COLO668 (cell line): ENCODE results near the gene RXRB.
"Not testable (repeated sequence)": the region's sequence is repeated elsewhere in the genome, so short reads cannot be mapped to it uniquely, and the experiment has no call there.

Experiments used
- DNase-seq: peaks from one replicate; lab custom pipeline; 2025; ENCODE audit not compliant: unreplicated experiment; lab: John Stamatoyannopoulos, UW

Gene RXRB

GRCh38 chr6:33164665-33165373, 35.6 kb downstream of the RXRB start:
- DNase-seq, result no peak

GRCh38 chr6:33164176-33164575, 36.3 kb downstream of the RXRB start:
- no peak for DNase-seq

DNA sequence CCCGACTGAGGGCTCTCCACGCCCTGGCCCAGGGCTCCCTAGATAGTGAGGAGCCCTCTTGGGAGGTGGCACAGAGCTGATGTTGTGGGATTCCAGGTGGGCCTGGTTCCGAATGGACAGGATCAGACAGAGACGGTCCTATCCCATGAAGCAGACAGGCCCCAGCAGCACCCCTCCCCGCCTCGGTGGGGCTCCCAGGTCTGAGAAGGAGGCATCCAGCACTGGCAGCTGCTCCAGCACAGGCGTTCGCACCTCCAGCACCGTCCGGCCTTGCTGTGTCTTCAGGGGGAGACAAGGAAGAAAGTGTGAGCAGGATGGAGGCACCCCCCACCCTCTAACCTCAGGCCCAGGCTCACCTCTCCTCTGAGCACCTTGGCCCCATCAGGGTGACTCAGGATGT, 36.9 kb downstream of the RXRB start:
- DNase-seq, result no peak

GRCh38 chr6:33161354-33162331, 38.8 kb downstream of the RXRB start:
- DNase-seq, result peak; percentile 42

DNA sequence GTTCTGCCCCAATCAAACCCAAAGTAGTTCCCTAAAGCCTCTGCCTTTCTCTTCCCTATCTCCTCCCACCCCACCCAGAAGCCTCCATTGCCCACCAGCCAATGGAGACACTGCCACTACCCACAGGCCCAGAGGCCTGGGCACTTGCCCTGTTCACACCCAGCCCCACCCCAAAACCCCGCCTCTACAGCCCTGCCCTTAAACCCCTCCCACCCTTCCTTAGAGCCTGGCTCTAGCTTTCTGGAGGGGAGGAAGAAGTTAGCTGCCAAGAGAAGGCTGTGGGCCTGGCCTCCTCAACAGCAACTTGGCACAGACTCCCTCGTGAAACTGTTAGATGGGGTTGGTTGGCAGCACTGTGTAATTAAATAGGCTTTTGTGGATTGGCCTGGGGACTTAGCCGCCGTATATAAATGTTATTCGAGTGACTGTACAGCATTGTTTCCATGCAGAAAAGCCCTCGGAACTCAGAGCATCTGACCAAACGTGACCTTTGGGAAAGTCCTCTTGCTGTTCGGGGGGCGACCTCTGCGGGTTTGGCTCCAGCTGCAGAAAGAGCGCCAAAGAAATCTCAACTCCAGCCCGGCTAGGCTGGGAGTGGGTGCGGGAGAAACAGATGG, 39.6 kb downstream of the RXRB start:
- no peak for DNase-seq

DNA sequence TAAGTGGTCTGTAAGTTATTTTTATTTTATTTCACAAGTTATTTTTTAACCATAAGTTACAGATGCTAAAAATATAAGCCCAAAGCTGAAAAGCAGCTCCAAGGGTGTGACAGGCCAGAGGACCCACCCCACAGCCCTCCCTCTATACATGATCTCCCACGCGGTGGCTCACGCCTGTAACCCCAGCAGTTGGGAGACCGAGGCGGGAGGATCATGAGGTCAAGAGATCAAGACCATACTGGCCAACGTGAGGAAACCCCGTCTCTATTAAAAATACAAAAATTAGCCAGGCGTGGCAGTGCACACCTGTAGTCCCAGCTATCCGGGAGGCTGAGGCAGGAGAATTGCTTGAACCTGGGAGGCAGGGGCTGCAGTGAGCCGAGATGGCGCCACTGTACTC, 40.4 kb downstream of the RXRB start:
- no peak for DNase-seq

DNA sequence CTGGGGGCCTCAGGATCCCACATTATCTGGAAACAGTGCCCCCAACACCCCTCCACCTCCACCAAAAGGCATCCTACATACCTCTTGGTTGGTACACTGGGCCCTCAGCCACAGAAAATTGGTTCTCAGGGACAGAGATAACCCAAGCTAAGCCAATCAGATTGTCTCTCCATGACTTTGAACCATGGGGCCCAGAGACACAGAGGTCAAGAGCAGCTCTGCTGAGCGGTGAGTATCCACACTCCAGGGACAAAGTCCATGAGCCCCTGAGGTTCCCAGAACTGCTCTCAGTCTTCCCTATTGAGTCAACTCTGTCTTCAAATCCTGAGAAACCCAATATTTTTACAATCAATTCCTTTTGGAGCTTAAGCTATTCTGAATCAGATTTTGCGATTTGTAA, 43.5 kb downstream of the RXRB start:
- DNase-seq, result no peak

GRCh38 chr6:33156561-33156960, 43.9 kb downstream of the RXRB start:
- DNase-seq, result no peak

DNA sequence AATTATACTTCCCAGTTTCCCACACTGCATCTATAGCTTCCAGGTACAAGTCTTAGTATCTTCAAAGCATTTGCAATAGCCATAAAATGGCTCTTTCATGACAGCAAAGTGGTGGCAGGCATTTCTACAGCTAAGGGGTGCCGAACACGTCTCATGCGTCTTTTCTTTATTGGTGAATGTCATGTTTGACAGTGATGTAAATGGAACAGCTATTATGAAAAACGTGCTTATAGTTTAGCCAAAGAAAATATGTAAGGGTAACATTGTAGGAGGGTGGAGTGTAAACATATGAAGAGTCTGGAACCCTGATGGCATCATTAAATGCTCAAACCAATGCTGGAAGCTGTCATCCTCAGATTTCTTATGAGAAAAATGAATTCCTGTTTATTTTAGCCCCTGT, 46.1 kb downstream of the RXRB start:
- DNase-seq, result no peak

GRCh38 chr6:33151050-33151449, 49.4 kb downstream of the RXRB start:
- no peak for DNase-seq

- DNase-seq, result not testable (repeated sequence)
Observed at GRCh38 chr6:33150560-33150959, 49.9 kb downstream of the RXRB start.

DNA sequence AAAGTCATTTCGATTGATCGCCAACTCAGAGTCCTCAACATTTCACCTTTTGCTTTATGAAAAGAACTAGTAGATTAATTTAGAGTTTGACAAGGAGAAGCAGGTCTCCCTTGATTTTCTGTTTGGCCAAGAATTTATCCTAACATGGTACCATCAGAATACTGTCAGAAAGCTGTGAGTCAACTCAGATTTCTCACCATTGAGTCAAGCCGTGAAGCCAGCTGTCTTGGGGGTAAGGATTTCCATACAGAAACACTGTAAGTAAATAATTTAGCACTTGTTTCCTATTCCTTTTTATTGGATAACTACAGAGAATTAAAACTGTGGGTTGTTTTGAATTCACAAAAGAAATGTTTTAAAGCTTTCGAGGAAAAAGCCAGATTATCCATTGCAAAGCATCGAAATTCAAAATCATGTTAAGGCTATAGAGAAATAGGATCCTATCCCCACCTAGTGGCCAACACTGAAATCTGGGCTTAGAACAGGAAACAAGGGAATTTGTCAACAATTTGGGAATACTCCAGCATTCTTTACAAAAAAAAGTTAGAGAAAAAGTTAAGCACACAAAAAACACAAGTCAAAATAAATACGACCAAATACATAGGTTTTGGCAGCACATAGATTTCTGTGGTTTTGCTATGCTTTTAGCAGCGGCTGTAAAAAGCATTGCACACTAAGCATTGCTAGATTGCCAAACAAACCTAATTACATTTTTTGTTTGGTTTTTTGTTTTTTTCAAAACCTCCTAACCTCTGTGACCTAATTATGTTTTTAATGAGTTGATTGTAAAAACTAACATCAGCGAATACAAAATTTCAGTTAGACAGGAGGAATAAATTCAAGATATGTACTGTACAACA, 52.4 kb downstream of the RXRB start:
- DNase-seq, result no peak

- no peak for DNase-seq
Observed at GRCh38 chr6:33144373-33144772, 56.1 kb downstream of the RXRB start.
